WERI-Rb-1 (cell line): ENCODE results near the gene C19orf81.

Source experiments
- DNase-seq: peaks from one replicate; pipeline ENCODE4 v3.0.0-alpha.2; 2020
- H3K27ac ChIP-seq: fragments of 250-450 bp; sonication (Bioruptor Pico); 2 replicates; pipeline ENCODE4 v1.5.1; 2020; ENCODE audit warnings: mild to moderate bottlenecking, moderate library complexity
- H3K27me3 ChIP-seq: fragments of 250-450 bp; sonication (Bioruptor Pico); 2 replicates; pipeline ENCODE4 v1.5.1; 2021; ENCODE audit warnings: mild to moderate bottlenecking, low read depth, moderate library complexity; ENCODE audit not compliant: insufficient read depth, severe bottlenecking
- H3K36me3 ChIP-seq: fragments of 250-450 bp; sonication (Bioruptor Pico); 2 replicates; pipeline ENCODE4 v1.5.1; 2020; ENCODE audit warnings: mild to moderate bottlenecking, moderate library complexity
- H3K4me3 ChIP-seq: 2 replicates; pipeline ENCODE4 v1.5.1; 2011; ENCODE audit warnings: low read depth, mild to moderate bottlenecking, control low read depth, low read length
- H3K9me3 ChIP-seq: fragments of 250-450 bp; sonication (Bioruptor Pico); 2 replicates; pipeline ENCODE4 v1.5.1; 2021; ENCODE audit warnings: mild to moderate bottlenecking, moderate library complexity; ENCODE audit not compliant: severe bottlenecking
- CTCF ChIP-seq: IDR thresholded peaks from 2 replicates; pipeline ENCODE4 v1.5.1; 2011; ENCODE audit warnings: low read depth, mild to moderate bottlenecking, control low read depth, inconsistent platforms, low read length

Gene C19orf81

GRCh38 chr19:50657712-50658440 is 8.6 kb downstream of the C19orf81 start:
- TF ChIP-seq CTCF: no peak
- Histone ChIP-seq H3K27ac (peak overlapping the region; percentile 87), H3K27me3 (no peaks in the 10 kb centered on the region), H3K4me3 (peak overlapping the region; percentile 96), H3K9me3 (peaks cover 3% of the 10 kb centered on the region), H3K36me3 (peaks cover 2% of the 10 kb centered on the region)
- peak; percentile 100 for DNase-seq

- H3K36me3 ChIP-seq: peaks cover 2% of the 10 kb centered on the region
- H3K4me3 ChIP-seq: peak overlapping the region; percentile 96
- H3K9me3 ChIP-seq: peaks cover 3% of the 10 kb centered on the region
- TF ChIP-seq CTCF: no peak
- no peaks in the 10 kb centered on the region for H3K27me3 ChIP-seq
- peak overlapping the region; percentile 87 for H3K27ac ChIP-seq
- DNase-seq: peak; percentile 94
These were observed 9.4 kb downstream of the C19orf81 start for GRCh38 chr19:50658441-50659317.

- Histone ChIP-seq H3K4me3 (peak overlapping the region; percentile 31), H3K9me3 (peaks cover 3% of the 10 kb centered on the region), H3K27me3 (no peaks in the 10 kb centered on the region), H3K27ac (peak overlapping the region; percentile 61), H3K36me3 (peaks cover 5% of the 10 kb centered on the region)
- TF ChIP-seq CTCF: no peak
- no peak for DNase-seq
These were observed 10.3 kb downstream of the C19orf81 start for GRCh38 chr19:50659318-50660087.

- no peak for TF ChIP-seq CTCF
- peak; percentile 36 for DNase-seq
- peak overlapping the region; percentile 21; the same call in 1 of the 2 replicates for H3K27ac ChIP-seq
- peak overlapping the region; percentile 16; the same call in 1 of the 2 replicates for H3K4me3 ChIP-seq
- no peaks in the 10 kb centered on the region for H3K27me3 ChIP-seq
- peaks cover 8% of the 10 kb centered on the region for H3K36me3 ChIP-seq
- H3K9me3 ChIP-seq: peaks cover 2% of the 10 kb centered on the region
These were observed 10.8 kb downstream of the C19orf81 start for GRCh38 chr19:50660088-50660366.

- H3K36me3 ChIP-seq: peaks cover 11% of the 10 kb centered on the region
- H3K27me3 ChIP-seq: no peaks in the 10 kb centered on the region
- no peak overlapping the region for H3K27ac ChIP-seq
- TF ChIP-seq CTCF: no peak
- no peak for DNase-seq
- H3K9me3 ChIP-seq: no peaks in the 10 kb centered on the region
- no peak overlapping the region for H3K4me3 ChIP-seq
These were observed 11.8 kb downstream of the C19orf81 start for GRCh38 chr19:50661023-50661422.
